HUES64 (cell line): Measurements from ENCODE around the gene RNU2-63P.
"Not testable (repeated sequence)": the region's sequence is repeated elsewhere in the genome, so short reads cannot be mapped to it uniquely, and the experiment has no call there.

Source experiments
- H3K27ac ChIP-seq: 2 replicates; pipeline ENCODE4 v1.7.0; 2013; ENCODE audit warnings: low read depth, low read length, inconsistent platforms
- H3K27me3 ChIP-seq: 2 replicates; pipeline ENCODE4 v1.6.1; 2013; ENCODE audit warnings: mild to moderate bottlenecking, low read length; ENCODE audit not compliant: insufficient read depth
- H3K36me3 ChIP-seq: 2 replicates; pipeline ENCODE4 v1.6.1; 2013; ENCODE audit warnings: mild to moderate bottlenecking, low read length; ENCODE audit not compliant: insufficient read depth
- H3K4me1 ChIP-seq: 2 replicates; pipeline ENCODE4 v1.6.1; 2013; ENCODE audit warnings: mild to moderate bottlenecking, low read length, moderate library complexity; ENCODE audit not compliant: insufficient read depth
- H3K4me3 ChIP-seq: 2 replicates; pipeline ENCODE4 v1.5.1; 2013; ENCODE audit warnings: mild to moderate bottlenecking, low read length, moderate library complexity
- H3K9ac ChIP-seq: 2 replicates; pipeline ENCODE4 v1.6.1; 2013; ENCODE audit warnings: mild to moderate bottlenecking, low read depth, low read length
- H3K9me3 ChIP-seq: 2 replicates; pipeline ENCODE4 v1.6.1; 2013; ENCODE audit warnings: low read depth, low read length; ENCODE audit not compliant: insufficient read depth
- WGBS: fragments of 150-250, 120-280 bp; methylation state at CpG from one replicate; pipeline ENCODE4 v1.1.7; 2013; ENCODE audit warnings: missing lambda C conversion rate; 5-methylcytosine and 5-hydroxymethylcytosine counted together

The RNU2-63P gene

DNA sequence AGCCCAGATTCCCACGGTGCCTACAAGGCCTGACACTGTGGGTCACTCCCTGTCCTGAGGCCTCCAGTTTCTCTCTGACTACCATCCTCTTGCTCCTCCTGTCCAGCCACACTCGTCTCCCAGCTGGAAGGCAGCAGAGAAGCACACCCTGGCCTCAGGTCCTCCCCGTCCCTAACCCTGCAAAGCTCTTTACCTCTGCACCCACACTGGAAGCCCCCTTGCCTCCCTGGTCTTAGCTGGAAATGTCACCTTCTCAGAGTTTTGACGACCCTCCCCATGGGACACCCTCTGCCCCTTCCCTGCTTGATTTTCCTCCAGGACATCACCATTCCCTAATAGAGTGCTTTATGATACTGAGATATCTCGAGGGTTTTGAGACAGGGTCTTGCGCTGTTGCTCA is 10.6 kb downstream of the RNU2-63P start:
- WGBS, result 91% methylated on average over 6 of the region's 6 CpGs
- Histone ChIP-seq H3K27ac (no peak overlapping the region), H3K27me3 (no peaks in the 10 kb centered on the region), H3K4me3 (no peak overlapping the region), H3K4me1 (peaks cover 17% of the 10 kb centered on the region), H3K9ac (no peak overlapping the region), H3K36me3 (no peaks in the 10 kb centered on the region), H3K9me3 (no peaks in the 10 kb centered on the region)

DNA sequence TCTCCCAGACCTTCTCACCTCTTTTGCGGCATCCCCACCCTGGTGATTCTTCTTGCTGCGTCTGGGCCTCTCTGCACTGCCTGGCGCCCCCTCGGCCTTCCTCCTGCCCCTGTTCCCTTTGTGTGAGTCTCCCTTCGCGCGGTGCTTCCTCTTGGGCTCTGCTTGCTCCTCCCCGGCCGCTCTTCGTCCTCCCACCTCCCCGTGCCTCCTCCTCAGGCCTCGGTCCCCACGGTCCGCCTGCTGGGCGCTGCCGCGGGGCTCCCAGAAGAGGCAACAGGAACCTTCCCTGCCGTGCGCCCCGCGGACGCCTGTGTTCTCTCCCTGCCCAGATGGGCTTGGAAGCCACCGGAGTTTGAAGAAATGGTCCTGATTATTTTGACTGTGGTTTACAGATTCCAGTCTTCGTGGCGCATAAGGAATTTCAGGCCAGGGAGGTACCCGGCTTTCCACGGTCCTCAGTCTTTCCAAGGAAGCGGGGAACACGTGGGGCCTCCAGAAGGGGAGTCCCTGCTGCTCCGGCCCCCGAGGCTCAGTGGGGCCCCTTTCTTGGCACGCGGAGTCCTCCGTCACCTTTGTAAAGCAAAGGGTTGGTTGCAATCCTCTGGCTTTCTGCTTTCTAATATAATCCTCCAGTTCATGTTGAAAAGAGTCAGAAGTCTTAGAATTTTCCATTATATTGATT is 13.1 kb downstream of the RNU2-63P start:
- H3K9me3 ChIP-seq, result no peaks in the 10 kb centered on the region
- H3K27me3 ChIP-seq, result no peaks in the 10 kb centered on the region
- 33% methylated on average over 34 of the region's 34 CpGs for WGBS
- H3K36me3 ChIP-seq, result no peaks in the 10 kb centered on the region
- H3K4me1 ChIP-seq, result peaks cover 17% of the 10 kb centered on the region
- H3K9ac ChIP-seq, result peak overlapping the region; percentile 60
- no peak overlapping the region for H3K27ac ChIP-seq
- 0 out of 2 replicates have a peak overlapping the region, but pooled peaks have one; percentile 16 for H3K4me3 ChIP-seq

DNA sequence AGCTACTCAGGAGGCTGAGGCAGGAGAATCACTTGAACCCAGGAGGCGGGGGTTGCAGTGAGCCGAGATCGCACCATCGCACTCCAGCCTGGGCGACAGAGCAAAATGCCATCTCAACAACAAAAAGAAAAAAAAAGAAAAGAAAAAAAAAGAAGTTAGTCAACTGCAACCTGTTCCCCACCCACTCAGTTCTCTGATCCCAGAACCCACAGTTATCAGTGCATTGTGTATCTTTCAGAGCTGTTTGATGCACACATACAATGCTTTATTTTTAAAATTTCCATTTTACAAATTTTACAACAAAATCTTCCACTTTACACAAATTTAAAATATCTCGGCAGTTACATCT is 14.0 kb downstream of the RNU2-63P start:
- Histone ChIP-seq H3K4me1 (peaks cover 16% of the 10 kb centered on the region), H3K36me3 (no peaks in the 10 kb centered on the region), H3K27me3 (no peaks in the 10 kb centered on the region), H3K27ac (no peak overlapping the region), H3K9ac (no peak overlapping the region), H3K4me3 (no peak overlapping the region), H3K9me3 (no peaks in the 10 kb centered on the region)
- 94% methylated on average over 5 of the region's 6 CpGs for WGBS

DNA sequence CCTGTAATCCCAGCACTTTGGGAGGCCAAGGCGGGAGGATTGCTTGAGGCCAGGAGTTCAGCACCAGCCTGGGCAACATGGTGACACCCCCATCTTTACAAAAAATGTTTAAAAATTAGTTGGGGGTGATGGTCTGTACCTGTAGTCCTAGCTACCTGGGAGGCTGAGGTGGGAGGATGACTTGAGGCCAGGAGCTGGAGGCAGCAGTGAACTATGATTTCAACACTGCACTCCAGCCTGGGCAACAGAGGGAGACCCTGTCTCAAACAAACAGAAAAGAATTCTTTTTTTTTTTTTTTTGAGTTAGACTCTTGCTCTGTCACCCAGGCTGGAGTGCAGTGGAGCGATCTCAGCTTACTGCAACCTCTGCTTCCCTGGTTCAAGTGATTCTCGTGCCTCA is 15.9 kb downstream of the RNU2-63P start:
- not testable (repeated sequence) for H3K9me3 ChIP-seq, H3K4me3 ChIP-seq, H3K27me3 ChIP-seq, H3K27ac ChIP-seq, H3K4me1 ChIP-seq, H3K36me3 ChIP-seq, H3K9ac ChIP-seq
- 61% methylated on average over 3 of the region's 3 CpGs for WGBS

DNA sequence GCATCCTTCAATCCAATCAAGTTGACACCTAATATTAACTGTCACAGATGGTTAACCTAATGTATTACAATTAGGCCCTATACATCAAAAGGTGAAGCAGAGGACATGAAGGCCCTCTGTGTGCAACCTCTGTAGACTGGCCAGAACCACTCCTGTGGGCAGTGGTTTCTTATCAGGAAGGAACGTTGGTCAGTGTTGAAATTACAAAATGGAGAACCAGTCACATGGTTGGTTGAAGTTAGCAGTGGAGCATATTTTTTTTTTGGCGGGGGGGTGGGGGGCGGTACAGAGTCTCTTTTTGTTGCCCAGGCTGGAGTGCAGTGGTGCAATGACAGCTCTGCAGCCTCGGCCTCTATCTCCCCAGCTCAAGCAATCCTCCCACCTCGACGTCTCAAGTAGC is 19.8 kb downstream of the RNU2-63P start:
- no peaks in the 10 kb centered on the region for H3K27me3 ChIP-seq
- H3K36me3 ChIP-seq, result no peaks in the 10 kb centered on the region
- 93% methylated on average over 6 of the region's 6 CpGs for WGBS
- H3K4me1 ChIP-seq, result no peaks in the 10 kb centered on the region; the same call in 1 of the 2 replicates
- H3K4me3 ChIP-seq, result no peak overlapping the region
- no peaks in the 10 kb centered on the region for H3K9me3 ChIP-seq
- no peak overlapping the region for H3K27ac ChIP-seq
- H3K9ac ChIP-seq, result no peak overlapping the region

DNA sequence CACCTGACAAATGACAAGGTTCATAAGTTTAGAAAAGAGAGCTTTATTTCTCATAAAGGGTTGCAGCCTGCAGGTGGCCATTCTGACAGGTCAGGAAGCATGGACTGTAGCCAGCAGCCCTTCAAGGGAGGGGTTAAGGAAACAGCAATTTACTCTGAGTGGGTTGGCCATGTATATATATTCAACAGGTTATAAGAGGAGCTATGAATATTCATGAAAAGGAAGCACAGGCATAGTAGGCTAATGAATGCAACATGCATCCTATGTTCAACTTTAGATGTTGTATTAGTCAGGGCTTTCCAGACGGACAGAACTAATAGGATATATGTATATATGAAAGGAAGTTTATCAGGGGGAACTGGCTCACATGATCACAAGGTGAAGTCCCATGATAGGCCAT is 20.6 kb downstream of the RNU2-63P start:
- Histone ChIP-seq H3K27me3 (no peaks in the 10 kb centered on the region), H3K27ac (no peak overlapping the region), H3K4me3 (no peak overlapping the region), H3K9me3 (no peaks in the 10 kb centered on the region), H3K9ac (no peak overlapping the region), H3K4me1 (no peaks in the 10 kb centered on the region), H3K36me3 (no peaks in the 10 kb centered on the region)
- 86% methylated on average over 1 of the region's 1 CpG for WGBS

DNA sequence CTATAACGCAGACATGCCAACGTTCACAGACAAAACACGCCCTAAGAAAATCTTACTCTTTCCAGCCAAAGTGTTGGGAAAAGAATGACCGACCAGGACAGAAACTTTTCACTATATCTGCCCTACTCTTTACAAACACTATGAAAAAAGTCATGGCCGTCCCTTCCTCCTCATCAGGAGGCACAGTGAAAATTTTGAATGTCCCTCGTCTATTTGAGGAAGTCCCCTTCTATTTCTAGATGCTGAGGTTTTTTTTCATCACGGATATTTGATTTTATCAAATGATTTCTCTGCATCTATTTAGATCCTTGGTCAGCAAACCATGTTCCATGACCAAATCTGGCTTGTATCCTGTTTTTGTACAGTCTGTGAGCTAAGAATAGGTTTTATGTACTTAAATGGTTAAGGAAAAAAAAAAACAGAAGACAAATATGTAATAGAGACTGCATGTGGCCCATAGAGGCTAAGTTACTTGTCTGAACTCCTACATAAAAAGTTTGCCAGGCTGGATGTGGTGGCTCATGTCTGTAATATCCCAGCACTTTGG is 22.0 kb downstream of the RNU2-63P start:
- H3K4me1 ChIP-seq, H3K4me3 ChIP-seq, H3K36me3 ChIP-seq, H3K9ac ChIP-seq, H3K27ac ChIP-seq, H3K9me3 ChIP-seq, H3K27me3 ChIP-seq: not testable (repeated sequence)
- WGBS, result 100% methylated on average over 2 of the region's 7 CpGs

DNA sequence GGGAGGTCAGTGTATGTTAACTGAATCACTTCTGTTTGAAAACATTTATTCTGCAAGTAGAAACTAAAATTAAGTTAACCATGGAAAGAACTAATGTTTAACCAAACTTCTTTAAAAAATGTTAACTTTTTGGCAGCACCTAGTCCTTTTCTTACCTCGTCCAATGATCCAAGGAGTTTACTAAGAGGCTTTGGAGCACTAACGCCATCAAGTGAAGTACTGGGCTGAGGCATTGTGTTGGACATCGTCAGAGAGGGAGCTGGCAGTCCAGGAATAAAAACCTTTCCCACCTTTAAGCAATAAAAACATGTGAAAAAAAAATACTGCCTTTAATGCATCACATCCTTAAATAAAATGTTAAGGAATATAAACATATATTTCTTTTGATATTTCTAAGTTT is 23.8 kb downstream of the RNU2-63P start:
- not testable (repeated sequence) for H3K27ac ChIP-seq, H3K27me3 ChIP-seq, H3K36me3 ChIP-seq, H3K9me3 ChIP-seq, H3K9ac ChIP-seq, H3K4me3 ChIP-seq, H3K4me1 ChIP-seq
- no CpG with 5 or more reads among the region's 3 CpGs for WGBS

DNA sequence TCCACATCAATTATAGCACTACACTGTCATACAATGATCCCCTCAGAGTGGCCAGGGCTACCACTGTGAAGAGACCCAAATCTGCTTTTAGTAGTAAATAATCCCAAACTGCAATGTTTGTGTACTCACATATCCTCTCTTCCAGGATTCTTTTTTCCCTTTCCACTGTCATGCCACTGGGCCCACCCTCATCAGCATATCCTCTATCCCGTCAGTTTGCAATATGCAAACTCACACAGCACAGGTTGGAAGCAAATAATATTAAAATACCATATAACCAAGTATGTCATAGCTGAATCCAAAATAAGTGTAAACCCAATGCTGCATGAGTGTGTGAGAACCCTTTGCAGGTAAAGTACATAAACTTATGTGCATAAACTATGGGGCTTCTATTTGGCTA is 28.9 kb downstream of the RNU2-63P start:
- not testable (repeated sequence) for H3K27ac ChIP-seq, H3K27me3 ChIP-seq, H3K4me3 ChIP-seq, H3K4me1 ChIP-seq, H3K36me3 ChIP-seq, H3K9ac ChIP-seq, H3K9me3 ChIP-seq
- no CpG with 5 or more reads among the region's 1 CpG for WGBS

DNA sequence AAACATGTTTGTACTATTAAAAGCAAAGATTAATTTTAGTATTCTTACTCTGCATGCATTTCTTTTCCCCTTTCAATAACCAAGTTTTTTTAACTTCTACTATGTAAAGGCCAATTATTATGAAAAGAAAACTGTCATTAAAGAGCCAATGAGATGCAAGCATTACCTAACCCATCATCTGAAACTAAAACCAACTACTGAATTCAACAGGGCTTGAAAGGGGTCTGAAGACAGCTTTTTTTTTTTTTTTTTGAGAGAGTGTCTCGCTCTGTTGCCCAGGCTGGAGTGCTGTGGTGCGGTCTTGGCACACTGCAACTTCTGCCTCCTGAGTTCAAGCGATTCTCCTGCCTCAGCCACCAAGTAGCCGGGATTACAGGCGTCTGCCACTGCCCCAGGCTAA is 30.4 kb downstream of the RNU2-63P start:
- WGBS, result 67% methylated on average over 3 of the region's 5 CpGs
- H3K9ac ChIP-seq, H3K4me1 ChIP-seq, H3K27ac ChIP-seq, H3K27me3 ChIP-seq, H3K36me3 ChIP-seq, H3K4me3 ChIP-seq, H3K9me3 ChIP-seq: not testable (repeated sequence)

DNA sequence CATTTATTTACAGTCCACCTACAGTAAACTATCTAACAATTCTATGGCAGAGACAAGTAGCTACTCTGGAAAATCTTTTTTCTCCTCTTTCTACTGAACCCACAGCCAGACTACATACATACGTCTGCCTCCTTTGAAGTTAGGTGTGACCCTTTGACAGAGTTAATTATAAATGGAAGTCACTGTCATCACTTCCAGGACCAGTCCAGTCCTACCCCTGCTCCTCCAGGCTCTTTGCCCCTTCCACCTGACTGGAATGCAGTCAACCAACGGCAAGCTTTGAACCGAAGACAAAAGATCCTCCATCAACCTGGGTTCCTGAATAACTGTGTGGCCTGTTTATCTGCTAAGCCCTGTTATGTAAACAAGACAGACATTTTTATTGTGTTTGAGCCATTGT is 35.2 kb downstream of the RNU2-63P start:
- H3K4me3 ChIP-seq, H3K9me3 ChIP-seq, H3K9ac ChIP-seq, H3K27ac ChIP-seq, H3K4me1 ChIP-seq, H3K36me3 ChIP-seq, H3K27me3 ChIP-seq: not testable (repeated sequence)
- no CpG with 5 or more reads among the region's 3 CpGs for WGBS

DNA sequence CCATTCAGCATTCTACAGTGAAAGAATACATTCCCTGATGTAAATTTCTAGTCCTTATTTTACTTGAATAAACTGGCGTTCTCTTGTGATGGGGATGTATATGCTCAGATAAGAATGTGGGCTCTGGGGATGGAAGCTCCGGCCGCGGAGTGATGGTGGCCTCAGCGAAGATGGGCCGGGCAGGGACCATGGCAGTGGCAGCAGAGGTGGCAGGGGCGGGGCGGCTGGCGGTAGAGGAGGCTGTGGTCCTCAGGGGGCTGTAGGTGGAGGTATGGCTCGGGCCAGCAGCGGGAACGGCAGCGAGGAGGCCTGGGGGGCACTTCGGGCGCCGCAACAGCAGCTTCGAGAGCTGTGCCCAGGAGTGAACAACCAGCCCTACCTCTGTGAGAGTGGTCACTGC is 44.0 kb downstream of the RNU2-63P start:
- not testable (repeated sequence) for H3K9me3 ChIP-seq, H3K4me3 ChIP-seq, H3K27me3 ChIP-seq, H3K36me3 ChIP-seq, H3K27ac ChIP-seq, H3K9ac ChIP-seq, H3K4me1 ChIP-seq
- WGBS, result 75% methylated on average over 4 of the region's 17 CpGs
